GM21528 (cell line): ENCODE measurements around the gene CDH3.

Experiments used
- ATAC-seq: cut with Tn5 transposase; IDR thresholded peaks from one replicate; pipeline ENCODE4 v1.9.1; 2021; ENCODE audit warnings: mild to moderate bottlenecking, moderate library complexity; ENCODE audit not compliant: unreplicated experiment, low FRiP score

CDH3 gene

GRCh38 chr16:68644715-68645493 lies at the start of gene CDH3:
Gene CDH3 (plus strand): TSS chr16:68645310. CDS start chr16:68645380, 70 bp downstream.
- no peak for ATAC-seq

DNA sequence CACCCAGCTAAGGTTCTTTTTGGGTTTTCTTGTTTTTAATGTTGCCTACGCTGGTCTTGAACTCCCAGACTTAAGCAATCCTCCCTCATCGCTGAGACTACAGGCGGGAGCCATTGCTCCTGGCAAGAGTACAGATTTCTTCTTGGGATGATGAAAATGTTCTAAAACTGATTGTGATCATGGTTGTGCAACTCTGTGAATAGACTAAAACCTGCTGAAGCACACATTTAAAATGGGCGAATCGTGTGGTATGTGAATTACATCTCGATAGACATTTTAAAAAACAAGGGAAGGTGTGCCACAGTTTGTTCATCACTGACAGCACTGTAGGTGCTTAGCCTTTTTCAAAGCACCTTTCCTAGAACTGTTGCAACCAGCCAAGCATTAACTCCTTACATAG lies 48.8 kb upstream of the CDH3 start:
- ATAC-seq: no peak

- ATAC-seq: no peak
Observed at GRCh38 chr16:68599586-68599985, 45.5 kb upstream of the CDH3 start.

- ATAC-seq: no peak
Observed at GRCh38 chr16:68605746-68606145, 39.4 kb upstream of the CDH3 start.

GRCh38 chr16:68607443-68607842 lies 37.7 kb upstream of the CDH3 start:
- ATAC-seq: no peak

- no peak for ATAC-seq
Observed at GRCh38 chr16:68608330-68608729, 36.8 kb upstream of the CDH3 start.

DNA sequence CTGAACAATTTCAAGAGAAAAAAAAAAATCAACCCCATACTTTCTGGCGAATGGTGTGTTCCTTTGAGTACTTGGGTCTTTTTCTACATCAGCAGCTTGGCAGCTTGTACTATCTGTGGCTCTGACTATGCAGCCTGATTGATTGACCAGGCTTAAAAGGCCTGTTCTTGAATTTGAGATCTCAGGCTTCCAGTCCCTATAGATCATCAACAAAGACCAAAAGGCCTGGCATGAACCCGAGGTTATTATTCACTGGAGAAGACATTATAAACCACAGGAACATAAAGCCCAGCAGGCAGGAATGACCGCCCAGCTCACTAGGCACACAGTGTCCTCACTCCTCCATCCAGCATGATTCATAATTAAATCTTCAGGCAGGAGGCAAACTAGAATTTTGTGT lies 32.1 kb upstream of the CDH3 start:
- ATAC-seq: no peak

GRCh38 chr16:68617734-68618133 lies 27.4 kb upstream of the CDH3 start:
- no peak for ATAC-seq

- no peak for ATAC-seq
Observed at GRCh38 chr16:68626557-68626956, 18.6 kb upstream of the CDH3 start.

- no peak for ATAC-seq
Observed at GRCh38 chr16:68627951-68628425, 17.1 kb upstream of the CDH3 start.

DNA sequence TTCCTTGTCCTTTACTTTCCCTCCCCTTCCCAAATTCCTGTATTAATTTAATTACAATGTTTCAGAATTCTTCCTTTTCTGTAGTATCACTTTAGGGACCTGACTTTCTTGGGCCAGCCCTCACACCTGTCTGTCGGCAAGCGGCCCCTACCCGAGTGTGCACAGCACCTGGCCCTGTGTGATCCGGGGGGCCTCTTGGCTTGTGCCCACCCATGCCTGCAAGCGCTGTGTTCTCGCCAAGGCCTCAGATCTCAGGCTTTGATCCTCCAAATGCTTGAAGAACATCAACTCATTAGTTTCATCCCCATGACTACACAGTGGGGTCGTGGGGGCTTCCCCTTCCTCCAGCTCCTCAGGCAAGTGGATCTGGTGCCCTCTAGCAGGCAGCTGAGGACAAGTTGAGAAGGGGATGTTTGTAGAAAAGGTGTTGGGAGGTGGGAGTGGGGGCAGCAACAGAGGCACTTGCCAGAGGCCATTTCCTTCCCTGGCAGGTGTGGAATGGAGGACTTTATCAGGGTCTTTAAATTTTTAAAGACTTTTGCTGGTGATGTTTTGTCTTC lies 15.7 kb upstream of the CDH3 start:
- ATAC-seq: no peak

DNA sequence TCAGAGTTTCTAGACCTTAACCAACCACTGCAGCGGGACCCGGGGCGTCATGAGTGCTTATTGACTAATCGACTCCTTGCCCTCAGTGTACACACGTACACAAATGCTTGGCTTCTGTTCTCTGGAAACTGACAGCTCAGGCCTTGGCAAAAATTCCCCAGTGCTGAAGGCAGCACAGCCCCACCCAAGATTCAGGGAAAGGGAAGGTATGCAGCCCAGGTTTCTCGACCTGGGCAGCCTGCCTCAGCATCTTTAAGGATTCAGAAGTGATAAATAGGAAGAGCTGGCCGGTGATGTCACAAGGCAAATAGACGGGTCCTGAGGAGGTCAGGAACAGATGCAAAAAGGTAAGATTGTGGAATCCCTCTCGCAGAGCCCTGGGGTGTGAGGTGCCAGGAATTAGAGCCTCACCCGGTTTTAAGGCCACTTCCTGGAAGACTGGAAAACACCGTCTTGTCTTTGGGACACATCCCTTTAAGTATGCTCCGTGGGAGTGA lies 9.0 kb upstream of the CDH3 start:
- ATAC-seq: no peak

GRCh38 chr16:68636818-68637217 lies 8.3 kb upstream of the CDH3 start:
- no peak for ATAC-seq

DNA sequence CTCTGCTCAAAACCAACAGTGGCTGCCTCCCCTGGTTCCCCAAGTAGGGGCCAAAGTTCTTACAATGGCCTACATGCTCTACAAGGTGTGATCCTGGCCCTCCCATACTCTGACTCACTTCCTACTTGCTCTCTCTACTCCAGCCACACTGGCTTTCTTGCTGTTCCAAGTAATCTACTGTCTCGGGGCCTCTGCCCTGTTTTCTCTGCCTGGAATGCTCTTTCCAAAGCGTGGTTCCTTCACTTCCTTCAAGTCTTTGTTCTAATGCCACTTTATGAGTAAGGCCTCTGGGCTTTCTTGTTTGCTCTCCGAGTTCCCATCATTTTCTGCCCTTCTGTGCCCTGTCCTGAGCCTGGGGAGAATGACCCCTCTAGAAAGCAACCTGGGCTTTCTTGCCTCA lies 4.1 kb upstream of the CDH3 start:
- ATAC-seq: no peak

GRCh38 chr16:68642047-68642435 lies 3.1 kb upstream of the CDH3 start:
- no peak for ATAC-seq

DNA sequence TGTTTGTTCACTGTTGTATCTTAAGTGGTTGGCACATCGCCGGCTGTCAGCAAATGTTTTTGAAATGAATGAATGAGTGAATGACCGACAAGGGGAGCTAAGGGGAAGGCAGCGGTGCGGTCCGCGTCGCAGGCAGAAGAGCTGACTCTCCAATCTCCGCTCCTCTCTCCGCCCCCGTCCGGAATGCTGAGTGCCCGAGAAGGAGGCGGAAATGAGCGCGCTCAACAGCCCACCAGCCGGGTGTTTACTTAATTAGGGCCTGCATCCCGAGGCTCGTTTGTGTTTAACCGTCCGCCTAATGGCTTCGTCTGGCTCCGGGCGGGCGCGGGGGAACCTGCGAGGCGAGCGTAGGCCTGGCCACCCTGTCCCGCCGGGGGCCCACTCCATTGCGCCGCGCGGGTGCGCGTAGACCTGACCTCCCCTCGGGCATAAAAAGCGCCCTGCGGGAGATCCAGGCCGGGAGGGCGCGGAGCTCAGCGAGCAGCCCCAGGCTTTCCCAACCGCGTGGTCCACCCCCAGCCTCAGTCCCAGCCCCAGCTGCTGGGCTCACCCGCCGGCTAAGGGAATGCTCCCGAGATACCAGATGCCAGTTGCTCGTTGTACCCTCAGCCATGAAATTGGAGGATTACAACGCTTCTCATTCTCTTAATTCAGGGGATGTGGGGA lies 2.5 kb upstream of the CDH3 start:
- ATAC-seq: no peak

GRCh38 chr16:68643227-68643626 lies 1.9 kb upstream of the CDH3 start:
- no peak for ATAC-seq

GRCh38 chr16:68643847-68644246 lies 1.3 kb upstream of the CDH3 start:
- ATAC-seq: no peak

DNA sequence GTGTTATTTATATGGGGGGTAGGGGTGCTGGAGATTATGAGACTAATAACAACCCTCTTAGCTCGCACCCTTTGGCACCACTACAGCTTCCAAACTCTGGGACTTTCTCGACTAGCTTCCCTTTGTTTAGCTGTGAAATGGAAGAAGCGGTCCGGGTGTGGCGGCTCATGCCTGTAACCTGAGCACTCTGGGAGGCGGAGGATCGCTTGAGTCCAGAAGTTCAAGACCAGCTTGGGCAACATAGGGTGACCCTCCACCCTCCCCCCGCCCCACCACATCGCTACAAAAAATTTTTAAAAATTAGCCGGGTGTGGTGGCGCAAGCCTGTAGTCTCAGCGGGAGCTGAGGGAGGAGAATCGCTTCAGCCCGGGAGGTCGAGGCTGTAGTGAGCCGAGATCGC lies 814 bp upstream of the CDH3 start:
- no peak for ATAC-seq

DNA sequence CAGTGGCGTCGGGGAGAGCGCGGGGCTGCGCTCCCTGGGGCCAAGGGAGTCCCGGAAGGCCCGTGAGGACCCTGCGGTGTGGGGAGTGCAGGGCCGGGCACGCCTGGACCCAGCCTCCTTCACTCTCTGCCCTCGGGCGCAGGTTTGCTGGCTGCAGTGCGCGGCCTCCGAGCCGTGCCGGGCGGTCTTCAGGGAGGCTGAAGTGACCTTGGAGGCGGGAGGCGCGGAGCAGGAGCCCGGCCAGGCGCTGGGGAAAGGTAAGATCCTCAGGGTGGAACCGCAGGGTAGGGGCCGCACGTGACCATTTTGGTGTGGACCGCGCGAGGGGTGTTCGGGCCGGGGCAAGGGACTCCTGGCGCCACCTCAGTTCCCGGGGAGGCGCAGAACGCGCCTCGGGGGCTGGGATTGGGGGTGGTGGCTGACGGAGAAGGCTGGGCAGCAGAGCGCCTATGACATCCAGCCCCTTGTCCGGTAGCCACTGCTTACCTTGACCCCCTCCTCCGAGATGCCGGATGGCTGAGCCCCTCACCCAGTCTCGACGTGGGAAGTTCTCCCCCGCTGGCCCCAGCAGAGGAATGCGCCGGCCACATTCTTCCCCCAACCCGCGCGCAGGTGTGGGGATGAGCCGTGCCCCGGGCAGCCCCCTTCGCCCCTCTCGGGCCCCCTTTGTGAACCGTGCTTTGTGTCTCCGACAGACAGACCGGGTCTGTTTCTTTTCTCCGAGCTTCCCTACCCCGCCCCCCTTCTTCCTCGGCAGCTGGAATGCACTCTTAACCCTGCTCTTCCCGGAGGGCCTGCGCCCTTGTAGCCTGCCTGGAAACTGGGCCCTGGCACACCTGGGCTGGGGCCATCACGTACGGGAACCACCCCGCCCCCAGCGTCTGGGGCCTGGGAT lies 631 bp downstream of the CDH3 start:
- ATAC-seq: no peak
